ENCODE results near the gene FUT6.

GRCh38 chr19:5870986-5871394 lies 31.5 kb upstream of the FUT6 start:
- TF ChIP-seq CTCF (IDR thresholded peaks at IDR 0.05), result no peak
- no peak for TF ChIP-seq POLR2A (IDR thresholded peaks at IDR 0.05; ENCODE audit: low read depth)

All from esophagus muscularis mucosa (tissue), 3 donors.